Measurements from ENCODE around the gene MIER2. TPM values are rescaled to one million over a fixed set of nuclear protein-coding genes. Genes with fewer than 3 reads are reported as not detected.

The MIER2 gene
- total RNA-seq, 1 donor from 2014 or later, result 12.7 TPM

DNA sequence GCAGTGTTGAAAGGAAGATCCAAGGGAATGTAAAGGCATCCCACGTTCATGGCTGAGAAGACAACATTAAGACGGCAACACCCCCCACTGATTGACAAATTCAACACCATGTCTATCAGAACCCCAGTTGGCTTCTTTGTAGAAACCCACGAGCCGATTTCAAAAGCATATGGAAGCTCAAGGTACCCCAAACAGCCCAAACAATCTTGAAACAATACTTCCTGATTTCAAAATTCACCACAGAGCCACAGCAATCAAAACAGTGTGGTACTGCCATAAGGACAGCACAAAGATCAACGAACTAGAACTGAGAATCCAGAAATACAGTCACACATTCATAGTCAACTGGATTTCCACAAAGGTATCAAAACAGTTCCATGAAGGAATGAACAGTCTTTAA, 6.2 kb downstream of the MIER2 start:
- no peak for DNase-seq (ENCODE audit: low read depth)
- H3K4me3 ChIP-seq (ENCODE audit: low read depth, low read length), result no peak overlapping the region
- TF ChIP-seq, protein P1, sequence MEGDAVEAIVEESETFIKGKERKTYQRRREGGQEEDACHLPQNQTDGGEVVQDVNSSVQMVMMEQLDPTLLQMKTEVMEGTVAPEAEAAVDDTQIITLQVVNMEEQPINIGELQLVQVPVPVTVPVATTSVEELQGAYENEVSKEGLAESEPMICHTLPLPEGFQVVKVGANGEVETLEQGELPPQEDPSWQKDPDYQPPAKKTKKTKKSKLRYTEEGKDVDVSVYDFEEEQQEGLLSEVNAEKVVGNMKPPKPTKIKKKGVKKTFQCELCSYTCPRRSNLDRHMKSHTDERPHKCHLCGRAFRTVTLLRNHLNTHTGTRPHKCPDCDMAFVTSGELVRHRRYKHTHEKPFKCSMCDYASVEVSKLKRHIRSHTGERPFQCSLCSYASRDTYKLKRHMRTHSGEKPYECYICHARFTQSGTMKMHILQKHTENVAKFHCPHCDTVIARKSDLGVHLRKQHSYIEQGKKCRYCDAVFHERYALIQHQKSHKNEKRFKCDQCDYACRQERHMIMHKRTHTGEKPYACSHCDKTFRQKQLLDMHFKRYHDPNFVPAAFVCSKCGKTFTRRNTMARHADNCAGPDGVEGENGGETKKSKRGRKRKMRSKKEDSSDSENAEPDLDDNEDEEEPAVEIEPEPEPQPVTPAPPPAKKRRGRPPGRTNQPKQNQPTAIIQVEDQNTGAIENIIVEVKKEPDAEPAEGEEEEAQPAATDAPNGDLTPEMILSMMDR (IDR thresholded peaks at IDR 0.05; ENCODE audit: insufficient read depth, low read length, poor library complexity, severe bottlenecking), result no peak
- no peaks in the 10 kb centered on the region for H3K27me3 ChIP-seq (ENCODE audit: control insufficient read depth, insufficient read depth, low read length)
- H3K36me3 ChIP-seq (ENCODE audit: control insufficient read depth, insufficient read depth, low read length), result no peaks in the 10 kb centered on the region

DNA sequence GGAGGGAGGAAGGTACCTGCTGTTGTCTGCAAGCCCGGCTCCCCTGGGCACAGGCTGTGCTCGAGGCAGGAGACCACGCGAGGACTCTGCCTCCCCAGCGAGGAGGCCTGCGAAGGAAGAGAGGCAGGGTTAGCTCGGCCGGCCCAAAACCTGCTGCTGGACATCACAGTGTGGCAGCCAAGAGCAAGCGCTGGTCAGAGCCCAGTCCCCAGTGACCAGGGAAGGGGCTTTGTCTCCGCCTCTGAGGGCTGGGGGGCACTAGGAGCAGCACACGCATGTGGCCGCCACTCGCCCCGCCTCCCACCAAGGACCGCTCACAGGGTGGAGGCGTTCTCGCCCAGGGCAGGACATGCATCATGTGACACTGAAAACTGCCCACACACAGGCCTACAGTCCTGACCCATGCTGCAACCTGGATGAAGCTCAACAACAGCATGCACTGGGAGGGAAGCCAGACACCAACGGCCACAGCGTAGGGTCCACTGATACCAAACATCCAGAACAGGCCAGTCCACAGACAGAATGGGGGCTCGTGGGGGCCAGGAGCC, 8.5 kb downstream of the MIER2 start:
- Histone ChIP-seq H3K27me3 (ENCODE audit: control insufficient read depth, insufficient read depth, low read length) (no peaks in the 10 kb centered on the region), H3K36me3 (ENCODE audit: control insufficient read depth, insufficient read depth, low read length) (no peaks in the 10 kb centered on the region), H3K4me3 (ENCODE audit: low read depth, low read length) (no peak overlapping the region)
- DNase-seq (ENCODE audit: low read depth), result no peak
- TF ChIP-seq, protein P1 (IDR thresholded peaks at IDR 0.05; ENCODE audit: insufficient read depth, low read length, poor library complexity, severe bottlenecking), result no peak

DNA sequence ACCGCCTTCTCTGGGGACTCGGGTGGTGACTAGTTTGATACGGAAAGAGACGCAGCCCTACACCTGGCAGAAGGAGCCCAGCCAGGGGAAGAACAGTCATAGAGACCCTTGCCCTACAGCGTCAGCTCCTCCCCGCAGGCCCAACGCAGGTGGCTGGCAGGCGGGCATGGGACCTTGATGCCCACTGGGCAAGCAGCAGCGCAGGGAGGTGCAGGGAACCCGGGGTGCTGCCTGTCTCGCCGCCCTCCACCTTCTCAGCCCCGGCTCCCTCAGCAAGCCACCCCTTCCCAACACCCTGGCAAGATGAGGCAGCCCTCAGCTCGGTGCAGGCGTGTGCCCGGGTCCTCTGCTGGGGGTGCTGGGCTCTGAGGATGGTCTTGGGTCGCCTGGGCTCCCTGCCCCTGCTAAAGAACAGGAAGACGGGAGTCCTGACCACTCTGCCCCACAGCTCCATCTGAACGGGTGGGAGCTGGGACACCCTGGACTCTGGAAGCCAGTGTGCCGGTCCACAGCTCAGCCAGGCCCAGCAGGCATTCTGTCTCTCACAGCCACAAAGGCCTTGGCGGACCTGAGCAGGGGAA, 9.0 kb downstream of the MIER2 start:
- H3K36me3 ChIP-seq (ENCODE audit: control insufficient read depth, insufficient read depth, low read length), result no peaks in the 10 kb centered on the region
- TF ChIP-seq, protein P1 (IDR thresholded peaks at IDR 0.05; ENCODE audit: insufficient read depth, low read length, poor library complexity, severe bottlenecking), result no peak
- no peak for DNase-seq (ENCODE audit: low read depth)
- H3K4me3 ChIP-seq (ENCODE audit: low read depth, low read length), result no peak overlapping the region
- H3K27me3 ChIP-seq (ENCODE audit: control insufficient read depth, insufficient read depth, low read length), result no peaks in the 10 kb centered on the region

DNA sequence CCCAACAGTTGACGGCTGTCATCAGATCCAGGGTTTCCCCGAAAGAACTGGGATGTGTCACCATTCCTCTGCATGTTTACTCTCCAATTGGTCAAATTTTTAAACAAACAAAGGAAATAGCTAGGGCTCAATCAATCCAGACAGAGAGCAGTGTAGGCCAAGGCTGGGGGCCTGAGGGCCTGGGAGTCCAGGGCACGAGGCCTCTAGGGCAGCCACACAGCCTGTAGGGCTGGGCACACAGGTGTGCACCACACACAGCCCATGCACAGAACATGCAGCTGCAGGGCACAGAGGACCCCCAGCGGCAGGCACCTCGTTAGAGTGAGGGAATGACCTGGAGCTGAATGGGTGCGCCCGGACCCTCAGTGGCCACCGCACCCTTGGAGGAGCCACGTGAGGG, 9.5 kb downstream of the MIER2 start:
- TF ChIP-seq, protein P1 (IDR thresholded peaks at IDR 0.05; ENCODE audit: insufficient read depth, low read length, poor library complexity, severe bottlenecking), result no peak
- H3K4me3 ChIP-seq (ENCODE audit: low read depth, low read length), result no peak overlapping the region
- H3K36me3 ChIP-seq (ENCODE audit: control insufficient read depth, insufficient read depth, low read length), result no peaks in the 10 kb centered on the region
- H3K27me3 ChIP-seq (ENCODE audit: control insufficient read depth, insufficient read depth, low read length), result no peaks in the 10 kb centered on the region
- no peak for DNase-seq (ENCODE audit: low read depth)

DNA sequence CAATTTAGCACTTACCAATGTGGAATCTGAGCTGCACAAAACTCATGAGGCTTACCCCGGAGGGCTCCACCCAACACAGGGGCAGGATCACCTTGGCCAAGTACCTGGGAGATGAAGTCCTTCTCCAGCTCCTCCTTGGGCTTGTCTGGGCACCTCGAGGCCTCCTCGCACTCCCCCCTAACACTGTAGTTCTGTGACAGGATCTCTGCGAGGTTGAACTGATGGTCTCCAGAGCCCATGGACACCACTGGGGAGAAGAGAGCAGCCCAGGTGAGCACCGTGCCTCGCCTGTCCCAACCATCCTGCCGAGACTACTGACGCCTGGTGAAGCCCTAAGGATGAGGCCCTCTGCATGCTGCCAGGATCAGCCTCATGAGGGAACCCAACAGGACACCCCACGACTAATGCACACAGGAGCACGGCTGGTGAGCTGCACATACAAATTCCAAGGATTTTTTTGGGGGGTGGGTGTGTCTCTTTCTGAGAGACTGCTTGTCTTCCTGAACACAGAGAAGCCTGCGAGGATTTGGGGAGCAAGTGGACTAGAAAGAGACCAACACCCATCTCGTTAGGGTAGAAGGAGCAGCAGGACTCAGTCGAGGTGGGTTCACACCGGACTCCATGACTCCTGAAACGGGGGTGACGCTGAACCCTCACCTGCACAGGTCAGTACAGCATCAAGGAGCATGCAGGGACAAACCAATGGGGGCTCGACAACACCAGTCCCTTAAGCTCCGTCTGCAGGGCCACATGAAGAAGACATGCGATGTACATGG, 10.1 kb downstream of the MIER2 start:
- TF ChIP-seq, protein P1 (IDR thresholded peaks at IDR 0.05; ENCODE audit: insufficient read depth, low read length, poor library complexity, severe bottlenecking), result no peak
- Histone ChIP-seq H3K27me3 (ENCODE audit: control insufficient read depth, insufficient read depth, low read length) (no peaks in the 10 kb centered on the region), H3K36me3 (ENCODE audit: control insufficient read depth, insufficient read depth, low read length) (no peaks in the 10 kb centered on the region), H3K4me3 (ENCODE audit: low read depth, low read length) (no peak overlapping the region)
- no peak for DNase-seq (ENCODE audit: low read depth)

Measured in kidney epithelial cell (primary cell).